ENCODE data around the gene ACTL6B. TPM values are rescaled to one million over a fixed set of nuclear protein-coding genes. Genes with fewer than 3 reads are reported as not detected.

Gene ACTL6B
- total and polyA plus RNA-seq, 2 of the 13 experiments (the other 11 are each of a cell fraction or from before 2014, with no cell fraction given) = not detected

DNA sequence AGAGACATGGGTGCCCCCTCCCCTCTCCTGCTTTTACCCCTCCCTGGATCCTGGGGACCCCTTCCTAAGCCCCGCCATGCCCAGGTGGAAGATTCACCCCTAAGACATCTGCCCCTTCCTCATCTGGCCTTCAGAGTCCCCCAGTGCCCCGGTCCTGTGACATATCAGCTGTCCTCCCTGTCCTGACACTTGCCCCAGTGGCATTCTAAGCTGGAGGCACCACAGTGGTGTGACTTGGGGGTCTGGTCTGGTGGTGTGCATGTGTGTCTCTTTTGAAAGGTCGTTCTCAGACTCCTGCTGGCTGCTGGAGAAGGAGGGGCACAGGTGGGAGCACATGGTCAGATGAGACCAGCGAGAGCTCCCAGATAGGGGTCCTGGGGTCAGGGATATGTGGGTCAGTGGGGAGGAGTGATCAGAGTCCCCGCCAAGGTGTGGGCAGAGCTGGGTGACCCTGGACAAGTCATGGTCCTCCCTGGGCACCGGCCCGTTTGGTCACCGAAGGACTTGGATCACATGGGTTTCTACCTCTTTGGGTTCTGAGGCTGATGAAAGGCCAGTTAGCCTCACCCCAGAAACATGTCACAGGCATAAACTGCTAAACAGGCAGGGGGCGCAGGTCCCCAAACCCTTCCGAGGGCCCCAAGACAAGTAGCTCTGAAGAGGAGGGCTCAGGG, 14.3 kb downstream of the ACTL6B start (continued):
- TF ChIP-seq ZNF839 (CRISPR knock-in tag; IDR thresholded peaks at IDR 0.05; ENCODE audit: borderline replicate concordance) = no peak
- TF ChIP-seq ATF7 (IDR thresholded peaks at IDR 0.05) = no peak
- peak; percentile 48; the same call in 1 of the 2 replicates for TF ChIP-seq ATF7 (CRISPR knock-in tag; IDR thresholded peaks at IDR 0.05)
- no peak for TF ChIP-seq ZNF33B (CRISPR knock-in tag; IDR thresholded peaks at IDR 0.05)
- no peak for TF ChIP-seq ZNF496 (CRISPR knock-in tag; IDR thresholded peaks at IDR 0.05; ENCODE audit: insufficient replicate concordance)
- TF ChIP-seq, protein P1, sequence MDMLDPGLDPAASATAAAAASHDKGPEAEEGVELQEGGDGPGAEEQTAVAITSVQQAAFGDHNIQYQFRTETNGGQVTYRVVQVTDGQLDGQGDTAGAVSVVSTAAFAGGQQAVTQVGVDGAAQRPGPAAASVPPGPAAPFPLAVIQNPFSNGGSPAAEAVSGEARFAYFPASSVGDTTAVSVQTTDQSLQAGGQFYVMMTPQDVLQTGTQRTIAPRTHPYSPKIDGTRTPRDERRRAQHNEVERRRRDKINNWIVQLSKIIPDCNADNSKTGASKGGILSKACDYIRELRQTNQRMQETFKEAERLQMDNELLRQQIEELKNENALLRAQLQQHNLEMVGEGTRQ (IDR thresholded peaks at IDR 0.05; ENCODE audit: low read depth, low read length) = no peak
- TF ChIP-seq, protein P1 (CRISPR knock-in tag; IDR thresholded peaks at IDR 0.05; ENCODE audit: borderline replicate concordance) = peak; percentile 7; the same call in 1 of the 2 replicates
- 0 out of 2 replicates have a peak, but pooled peaks have one; percentile 29 for TF ChIP-seq ZNF761 (CRISPR knock-in tag; conservative IDR thresholded peaks at IDR 0.05)
- TF ChIP-seq, protein P2, sequence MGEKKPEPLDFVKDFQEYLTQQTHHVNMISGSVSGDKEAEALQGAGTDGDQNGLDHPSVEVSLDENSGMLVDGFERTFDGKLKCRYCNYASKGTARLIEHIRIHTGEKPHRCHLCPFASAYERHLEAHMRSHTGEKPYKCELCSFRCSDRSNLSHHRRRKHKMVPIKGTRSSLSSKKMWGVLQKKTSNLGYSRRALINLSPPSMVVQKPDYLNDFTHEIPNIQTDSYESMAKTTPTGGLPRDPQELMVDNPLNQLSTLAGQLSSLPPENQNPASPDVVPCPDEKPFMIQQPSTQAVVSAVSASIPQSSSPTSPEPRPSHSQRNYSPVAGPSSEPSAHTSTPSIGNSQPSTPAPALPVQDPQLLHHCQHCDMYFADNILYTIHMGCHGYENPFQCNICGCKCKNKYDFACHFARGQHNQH (CRISPR knock-in tag; IDR thresholded peaks at IDR 0.05) = no peak
- no peak for TF ChIP-seq MAFF (IDR thresholded peaks at IDR 0.05; ENCODE audit: low read depth, low read length)
- TF ChIP-seq, protein P3, sequence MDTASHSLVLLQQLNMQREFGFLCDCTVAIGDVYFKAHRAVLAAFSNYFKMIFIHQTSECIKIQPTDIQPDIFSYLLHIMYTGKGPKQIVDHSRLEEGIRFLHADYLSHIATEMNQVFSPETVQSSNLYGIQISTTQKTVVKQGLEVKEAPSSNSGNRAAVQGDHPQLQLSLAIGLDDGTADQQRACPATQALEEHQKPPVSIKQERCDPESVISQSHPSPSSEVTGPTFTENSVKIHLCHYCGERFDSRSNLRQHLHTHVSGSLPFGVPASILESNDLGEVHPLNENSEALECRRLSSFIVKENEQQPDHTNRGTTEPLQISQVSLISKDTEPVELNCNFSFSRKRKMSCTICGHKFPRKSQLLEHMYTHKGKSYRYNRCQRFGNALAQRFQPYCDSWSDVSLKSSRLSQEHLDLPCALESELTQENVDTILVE (CRISPR knock-in tag; IDR thresholded peaks at IDR 0.05) = no peak
- peak; percentile 57; the same call in 1 of the 2 replicates for TF ChIP-seq ZNF782 (CRISPR knock-in tag; IDR thresholded peaks at IDR 0.05; ENCODE audit: borderline replicate concordance)
- TF ChIP-seq, protein P4, sequence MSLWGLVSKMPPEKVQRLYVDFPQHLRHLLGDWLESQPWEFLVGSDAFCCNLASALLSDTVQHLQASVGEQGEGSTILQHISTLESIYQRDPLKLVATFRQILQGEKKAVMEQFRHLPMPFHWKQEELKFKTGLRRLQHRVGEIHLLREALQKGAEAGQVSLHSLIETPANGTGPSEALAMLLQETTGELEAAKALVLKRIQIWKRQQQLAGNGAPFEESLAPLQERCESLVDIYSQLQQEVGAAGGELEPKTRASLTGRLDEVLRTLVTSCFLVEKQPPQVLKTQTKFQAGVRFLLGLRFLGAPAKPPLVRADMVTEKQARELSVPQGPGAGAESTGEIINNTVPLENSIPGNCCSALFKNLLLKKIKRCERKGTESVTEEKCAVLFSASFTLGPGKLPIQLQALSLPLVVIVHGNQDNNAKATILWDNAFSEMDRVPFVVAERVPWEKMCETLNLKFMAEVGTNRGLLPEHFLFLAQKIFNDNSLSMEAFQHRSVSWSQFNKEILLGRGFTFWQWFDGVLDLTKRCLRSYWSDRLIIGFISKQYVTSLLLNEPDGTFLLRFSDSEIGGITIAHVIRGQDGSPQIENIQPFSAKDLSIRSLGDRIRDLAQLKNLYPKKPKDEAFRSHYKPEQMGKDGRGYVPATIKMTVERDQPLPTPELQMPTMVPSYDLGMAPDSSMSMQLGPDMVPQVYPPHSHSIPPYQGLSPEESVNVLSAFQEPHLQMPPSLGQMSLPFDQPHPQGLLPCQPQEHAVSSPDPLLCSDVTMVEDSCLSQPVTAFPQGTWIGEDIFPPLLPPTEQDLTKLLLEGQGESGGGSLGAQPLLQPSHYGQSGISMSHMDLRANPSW (CRISPR knock-in tag; IDR thresholded peaks at IDR 0.05; ENCODE audit: borderline replicate concordance) = no peak
- TF ChIP-seq ESRRA (CRISPR knock-in tag; IDR thresholded peaks at IDR 0.05; ENCODE audit: low read depth) = 0 out of 2 replicates have a peak, but pooled peaks have one; percentile 9
- TF ChIP-seq ZIK1 (CRISPR knock-in tag; IDR thresholded peaks at IDR 0.05; ENCODE audit: borderline replicate concordance, low read depth) = no peak
- TF ChIP-seq ZNF343 (CRISPR knock-in tag; IDR thresholded peaks at IDR 0.05) = no peak
- TF ChIP-seq ZNF546 (CRISPR knock-in tag; conservative IDR thresholded peaks at IDR 0.05) = no peak
- TF ChIP-seq ZNF12 (CRISPR knock-in tag; IDR thresholded peaks at IDR 0.05) = no peak
- TF ChIP-seq, protein P5, sequence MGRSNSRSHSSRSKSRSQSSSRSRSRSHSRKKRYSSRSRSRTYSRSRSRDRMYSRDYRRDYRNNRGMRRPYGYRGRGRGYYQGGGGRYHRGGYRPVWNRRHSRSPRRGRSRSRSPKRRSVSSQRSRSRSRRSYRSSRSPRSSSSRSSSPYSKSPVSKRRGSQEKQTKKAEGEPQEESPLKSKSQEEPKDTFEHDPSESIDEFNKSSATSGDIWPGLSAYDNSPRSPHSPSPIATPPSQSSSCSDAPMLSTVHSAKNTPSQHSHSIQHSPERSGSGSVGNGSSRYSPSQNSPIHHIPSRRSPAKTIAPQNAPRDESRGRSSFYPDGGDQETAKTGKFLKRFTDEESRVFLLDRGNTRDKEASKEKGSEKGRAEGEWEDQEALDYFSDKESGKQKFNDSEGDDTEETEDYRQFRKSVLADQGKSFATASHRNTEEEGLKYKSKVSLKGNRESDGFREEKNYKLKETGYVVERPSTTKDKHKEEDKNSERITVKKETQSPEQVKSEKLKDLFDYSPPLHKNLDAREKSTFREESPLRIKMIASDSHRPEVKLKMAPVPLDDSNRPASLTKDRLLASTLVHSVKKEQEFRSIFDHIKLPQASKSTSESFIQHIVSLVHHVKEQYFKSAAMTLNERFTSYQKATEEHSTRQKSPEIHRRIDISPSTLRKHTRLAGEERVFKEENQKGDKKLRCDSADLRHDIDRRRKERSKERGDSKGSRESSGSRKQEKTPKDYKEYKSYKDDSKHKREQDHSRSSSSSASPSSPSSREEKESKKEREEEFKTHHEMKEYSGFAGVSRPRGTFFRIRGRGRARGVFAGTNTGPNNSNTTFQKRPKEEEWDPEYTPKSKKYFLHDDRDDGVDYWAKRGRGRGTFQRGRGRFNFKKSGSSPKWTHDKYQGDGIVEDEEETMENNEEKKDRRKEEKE (IDR thresholded peaks at IDR 0.05) = no peak
- TF ChIP-seq SCMH1 (CRISPR knock-in tag; IDR thresholded peaks at IDR 0.05; ENCODE audit: borderline replicate concordance) = no peak
